CD4-positive, alpha-beta T cell treated with Interleukin-17A for 1 hour (primary cell): ENCODE data around the gene TTC9.
A peak's percentile ranks its signal among the peaks of the same experiment; 100 is the strongest.

ENCODE experiments used
- DNase-seq: peaks from one replicate; pipeline ENCODE4 v3.0.0-alpha.2; 2020

Gene TTC9

GRCh38 chr14:70641548-70642302 is at the start of gene TTC9:
TTC9 (plus strand) TSS chr14:70641916; CDS start chr14:70642130, 214 bp downstream.
- peak; percentile 39 for DNase-seq

GRCh38 chr14:70594461-70594860 is 47.3 kb upstream of the TTC9 start:
- DNase-seq, result no peak

GRCh38 chr14:70595443-70596185 is 46.1 kb upstream of the TTC9 start:
- DNase-seq, result no peak

GRCh38 chr14:70597731-70598130 is 44.0 kb upstream of the TTC9 start:
- DNase-seq, result no peak

- DNase-seq, result no peak
These were observed 42.4 kb upstream of the TTC9 start for GRCh38 chr14:70599345-70599744.

GRCh38 chr14:70600382-70601157 is 41.1 kb upstream of the TTC9 start, which contains the start of gene MED6:
MED6 (minus strand) TSS chr14:70600655; CDS start chr14:70600637, 18 bp downstream.
- DNase-seq, result peak; percentile 93

GRCh38 chr14:70601162-70601561 is 40.6 kb upstream of the TTC9 start:
- no peak for DNase-seq

GRCh38 chr14:70602254-70602653 is 39.5 kb upstream of the TTC9 start:
- DNase-seq, result no peak

- DNase-seq, result no peak
These were observed 30.5 kb upstream of the TTC9 start for GRCh38 chr14:70611216-70611615.

GRCh38 chr14:70616646-70617045 is 25.1 kb upstream of the TTC9 start:
- DNase-seq, result no peak

GRCh38 chr14:70618314-70618713 is 23.4 kb upstream of the TTC9 start:
- no peak for DNase-seq

- DNase-seq, result no peak
These were observed 22.0 kb upstream of the TTC9 start for GRCh38 chr14:70619708-70620107.

GRCh38 chr14:70622111-70622712 is 19.5 kb upstream of the TTC9 start:
- peak; percentile 70 for DNase-seq

- no peak for DNase-seq
These were observed 16.7 kb upstream of the TTC9 start for GRCh38 chr14:70624972-70625371.

GRCh38 chr14:70631948-70632347 is 9.8 kb upstream of the TTC9 start:
- no peak for DNase-seq

- DNase-seq, result no peak
These were observed 5.6 kb upstream of the TTC9 start for GRCh38 chr14:70635971-70636595.

GRCh38 chr14:70638416-70638815 is 3.3 kb upstream of the TTC9 start:
- no peak for DNase-seq

- peak; percentile 64 for DNase-seq
These were observed 673 bp upstream of the TTC9 start for GRCh38 chr14:70640938-70641547.

GRCh38 chr14:70642303-70643235 is 853 bp downstream of the TTC9 start:
- DNase-seq, result peak; percentile 36

- DNase-seq, result no peak
These were observed 2.3 kb downstream of the TTC9 start for GRCh38 chr14:70643967-70644366.

- DNase-seq, result no peak
These were observed 4.2 kb downstream of the TTC9 start for GRCh38 chr14:70645892-70646291.
